Measurements from ENCODE around the gene TOR1AIP1.

TOR1AIP1 gene

GRCh38 chr1:179925302-179925701, 43.2 kb downstream of the TOR1AIP1 start:
- H3K36me3 ChIP-seq (ENCODE audit: control insufficient read depth, insufficient read depth, low read length, severe bottlenecking), result no peaks in the 10 kb centered on the region
- DNase-seq (ENCODE audit: low read depth), result no peak
- no peak overlapping the region for H3K4me3 ChIP-seq (ENCODE audit: low read length)
- peaks cover 28% of the 10 kb centered on the region for H3K4me1 ChIP-seq (ENCODE audit: control insufficient read depth, insufficient read depth, low read length)
- no peak overlapping the region for H3K9ac ChIP-seq (ENCODE audit: low read length)
- H3K27me3 ChIP-seq (replicated peaks; ENCODE audit: control insufficient read depth, insufficient read depth, low read length), result no peaks in the 10 kb centered on the region
- no peaks in the 10 kb centered on the region for H3K9me3 ChIP-seq (ENCODE audit: control insufficient read depth, low read length)

- Histone ChIP-seq H3K9me3 (ENCODE audit: control insufficient read depth, low read length) (no peaks in the 10 kb centered on the region), H3K4me3 (ENCODE audit: low read length) (no peak overlapping the region), H3K27me3 (replicated peaks; ENCODE audit: control insufficient read depth, insufficient read depth, low read length) (no peaks in the 10 kb centered on the region), H3K9ac (ENCODE audit: low read length) (no peak overlapping the region), H3K36me3 (ENCODE audit: control insufficient read depth, insufficient read depth, low read length, severe bottlenecking) (no peaks in the 10 kb centered on the region), H3K4me1 (ENCODE audit: control insufficient read depth, insufficient read depth, low read length) (peaks cover 31% of the 10 kb centered on the region)
- DNase-seq (ENCODE audit: low read depth), result peak; percentile 65
These were observed 44.1 kb downstream of the TOR1AIP1 start for GRCh38 chr1:179925922-179926849.

GRCh38 chr1:179926850-179927205, 44.7 kb downstream of the TOR1AIP1 start:
- Histone ChIP-seq H3K36me3 (ENCODE audit: control insufficient read depth, insufficient read depth, low read length, severe bottlenecking) (no peaks in the 10 kb centered on the region), H3K9ac (ENCODE audit: low read length) (no peak overlapping the region), H3K4me3 (ENCODE audit: low read length) (no peak overlapping the region), H3K4me1 (ENCODE audit: control insufficient read depth, insufficient read depth, low read length) (peaks cover 37% of the 10 kb centered on the region), H3K9me3 (ENCODE audit: control insufficient read depth, low read length) (no peaks in the 10 kb centered on the region), H3K27me3 (replicated peaks; ENCODE audit: control insufficient read depth, insufficient read depth, low read length) (no peaks in the 10 kb centered on the region)
- no peak for DNase-seq (ENCODE audit: low read depth)

- H3K4me3 ChIP-seq (ENCODE audit: low read length), result no peak overlapping the region
- no peak for DNase-seq (ENCODE audit: low read depth)
- no peaks in the 10 kb centered on the region for H3K36me3 ChIP-seq (ENCODE audit: control insufficient read depth, insufficient read depth, low read length, severe bottlenecking)
- H3K9me3 ChIP-seq (ENCODE audit: control insufficient read depth, low read length), result no peaks in the 10 kb centered on the region
- no peaks in the 10 kb centered on the region for H3K27me3 ChIP-seq (replicated peaks; ENCODE audit: control insufficient read depth, insufficient read depth, low read length)
- H3K9ac ChIP-seq (ENCODE audit: low read length), result no peak overlapping the region
- H3K4me1 ChIP-seq (ENCODE audit: control insufficient read depth, insufficient read depth, low read length), result peaks cover 38% of the 10 kb centered on the region
These were observed 48.1 kb downstream of the TOR1AIP1 start for GRCh38 chr1:179929955-179930798.

GRCh38 chr1:179930867-179931266, 48.8 kb downstream of the TOR1AIP1 start:
- no peaks in the 10 kb centered on the region for H3K27me3 ChIP-seq (replicated peaks; ENCODE audit: control insufficient read depth, insufficient read depth, low read length)

GRCh38 chr1:179933219-179933618, 51.1 kb downstream of the TOR1AIP1 start:
- DNase-seq (ENCODE audit: low read depth), result no peak
- Histone ChIP-seq H3K4me1 (ENCODE audit: control insufficient read depth, insufficient read depth, low read length) (peaks cover 21% of the 10 kb centered on the region), H3K4me3 (ENCODE audit: low read length) (no peak overlapping the region), H3K27me3 (replicated peaks; ENCODE audit: control insufficient read depth, insufficient read depth, low read length) (no peaks in the 10 kb centered on the region), H3K9ac (ENCODE audit: low read length) (no peak overlapping the region), H3K36me3 (ENCODE audit: control insufficient read depth, insufficient read depth, low read length, severe bottlenecking) (no peaks in the 10 kb centered on the region), H3K9me3 (ENCODE audit: control insufficient read depth, low read length) (no peaks in the 10 kb centered on the region)

More at GRCh38 chr1:179930867-179931266, 48.8 kb downstream of the TOR1AIP1 start:
- DNase-seq (ENCODE audit: low read depth), result no peak
- no peaks in the 10 kb centered on the region for H3K9me3 ChIP-seq (ENCODE audit: control insufficient read depth, low read length)
- H3K9ac ChIP-seq (ENCODE audit: low read length), result no peak overlapping the region
- no peak overlapping the region for H3K4me3 ChIP-seq (ENCODE audit: low read length)
- peaks cover 32% of the 10 kb centered on the region for H3K4me1 ChIP-seq (ENCODE audit: control insufficient read depth, insufficient read depth, low read length)
- no peaks in the 10 kb centered on the region for H3K36me3 ChIP-seq (ENCODE audit: control insufficient read depth, insufficient read depth, low read length, severe bottlenecking)

GRCh38 chr1:179935909-179936496, 53.9 kb downstream of the TOR1AIP1 start:
- H3K4me3 ChIP-seq (ENCODE audit: low read length), result no peak overlapping the region
- no peaks in the 10 kb centered on the region for H3K36me3 ChIP-seq (ENCODE audit: control insufficient read depth, insufficient read depth, low read length, severe bottlenecking)
- no peak overlapping the region for H3K9ac ChIP-seq (ENCODE audit: low read length)
- H3K9me3 ChIP-seq (ENCODE audit: control insufficient read depth, low read length), result no peaks in the 10 kb centered on the region
- peaks cover 26% of the 10 kb centered on the region for H3K4me1 ChIP-seq (ENCODE audit: control insufficient read depth, insufficient read depth, low read length)
- DNase-seq (ENCODE audit: low read depth), result no peak
- no peaks in the 10 kb centered on the region for H3K27me3 ChIP-seq (replicated peaks; ENCODE audit: control insufficient read depth, insufficient read depth, low read length)

GRCh38 chr1:179937668-179938254, 55.7 kb downstream of the TOR1AIP1 start:
- H3K9me3 ChIP-seq (ENCODE audit: control insufficient read depth, low read length), result no peaks in the 10 kb centered on the region
- H3K36me3 ChIP-seq (ENCODE audit: control insufficient read depth, insufficient read depth, low read length, severe bottlenecking), result no peaks in the 10 kb centered on the region
- H3K4me3 ChIP-seq (ENCODE audit: low read length), result no peak overlapping the region
- no peak overlapping the region for H3K9ac ChIP-seq (ENCODE audit: low read length)
- peaks cover 15% of the 10 kb centered on the region for H3K4me1 ChIP-seq (ENCODE audit: control insufficient read depth, insufficient read depth, low read length)
- H3K27me3 ChIP-seq (replicated peaks; ENCODE audit: control insufficient read depth, insufficient read depth, low read length), result no peaks in the 10 kb centered on the region
- no peak for DNase-seq (ENCODE audit: low read depth)

GRCh38 chr1:179938752-179939151, 56.7 kb downstream of the TOR1AIP1 start:
- Histone ChIP-seq H3K9me3 (ENCODE audit: control insufficient read depth, low read length) (no peaks in the 10 kb centered on the region), H3K9ac (ENCODE audit: low read length) (no peak overlapping the region), H3K27me3 (replicated peaks; ENCODE audit: control insufficient read depth, insufficient read depth, low read length) (no peaks in the 10 kb centered on the region), H3K4me3 (ENCODE audit: low read length) (no peak overlapping the region), H3K4me1 (ENCODE audit: control insufficient read depth, insufficient read depth, low read length) (peaks cover 15% of the 10 kb centered on the region), H3K36me3 (ENCODE audit: control insufficient read depth, insufficient read depth, low read length, severe bottlenecking) (no peaks in the 10 kb centered on the region)
- DNase-seq (ENCODE audit: low read depth), result peak; percentile 82

- H3K36me3 ChIP-seq (ENCODE audit: control insufficient read depth, insufficient read depth, low read length, severe bottlenecking), result no peaks in the 10 kb centered on the region
- H3K27me3 ChIP-seq (replicated peaks; ENCODE audit: control insufficient read depth, insufficient read depth, low read length), result no peaks in the 10 kb centered on the region
- DNase-seq (ENCODE audit: low read depth), result no peak
- no peak overlapping the region for H3K4me3 ChIP-seq (ENCODE audit: low read length)
- no peaks in the 10 kb centered on the region for H3K9me3 ChIP-seq (ENCODE audit: control insufficient read depth, low read length)
- no peak overlapping the region for H3K9ac ChIP-seq (ENCODE audit: low read length)
- peaks cover 15% of the 10 kb centered on the region for H3K4me1 ChIP-seq (ENCODE audit: control insufficient read depth, insufficient read depth, low read length)
These were observed 57.9 kb downstream of the TOR1AIP1 start for GRCh38 chr1:179939941-179940340.

GRCh38 chr1:179941454-179941853, 59.4 kb downstream of the TOR1AIP1 start:
- H3K27me3 ChIP-seq (replicated peaks; ENCODE audit: control insufficient read depth, insufficient read depth, low read length), result no peaks in the 10 kb centered on the region
- no peak overlapping the region for H3K4me3 ChIP-seq (ENCODE audit: low read length)
- H3K9ac ChIP-seq (ENCODE audit: low read length), result no peak overlapping the region
- no peak for DNase-seq (ENCODE audit: low read depth)
- H3K36me3 ChIP-seq (ENCODE audit: control insufficient read depth, insufficient read depth, low read length, severe bottlenecking), result no peaks in the 10 kb centered on the region
- H3K4me1 ChIP-seq (ENCODE audit: control insufficient read depth, insufficient read depth, low read length), result peaks cover 15% of the 10 kb centered on the region
- H3K9me3 ChIP-seq (ENCODE audit: control insufficient read depth, low read length), result no peaks in the 10 kb centered on the region
